ENCODE measurements around the gene LSAMP.

The LSAMP gene

DNA sequence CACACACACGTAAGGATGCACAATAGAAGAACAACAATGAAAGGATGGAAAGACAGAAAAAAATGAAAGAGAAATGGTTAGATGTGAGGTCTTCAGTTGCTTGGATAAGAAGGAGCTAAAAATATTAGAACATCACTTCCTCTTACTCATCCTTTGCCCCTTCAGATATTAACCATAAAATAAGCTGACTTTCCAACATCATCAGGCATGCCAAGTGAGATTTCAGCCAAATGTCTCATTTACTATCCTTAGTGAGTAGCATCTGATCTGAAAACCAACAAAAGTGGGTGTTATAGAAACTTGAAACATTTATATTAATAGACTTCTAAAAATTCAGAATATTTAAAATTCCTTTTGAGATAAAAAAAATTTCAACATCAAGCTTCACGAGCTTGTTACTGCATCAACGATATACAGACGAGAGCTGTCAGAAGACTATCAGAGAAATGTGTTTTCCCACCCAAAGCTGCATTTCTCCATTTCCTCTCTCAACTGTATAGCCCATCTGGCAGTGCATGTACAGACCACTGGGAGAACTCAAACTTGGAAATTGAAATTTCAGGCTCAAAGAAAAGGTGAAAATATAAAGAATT, 25.4 kb upstream of the LSAMP start:
- TF ChIP-seq, protein P1, sequence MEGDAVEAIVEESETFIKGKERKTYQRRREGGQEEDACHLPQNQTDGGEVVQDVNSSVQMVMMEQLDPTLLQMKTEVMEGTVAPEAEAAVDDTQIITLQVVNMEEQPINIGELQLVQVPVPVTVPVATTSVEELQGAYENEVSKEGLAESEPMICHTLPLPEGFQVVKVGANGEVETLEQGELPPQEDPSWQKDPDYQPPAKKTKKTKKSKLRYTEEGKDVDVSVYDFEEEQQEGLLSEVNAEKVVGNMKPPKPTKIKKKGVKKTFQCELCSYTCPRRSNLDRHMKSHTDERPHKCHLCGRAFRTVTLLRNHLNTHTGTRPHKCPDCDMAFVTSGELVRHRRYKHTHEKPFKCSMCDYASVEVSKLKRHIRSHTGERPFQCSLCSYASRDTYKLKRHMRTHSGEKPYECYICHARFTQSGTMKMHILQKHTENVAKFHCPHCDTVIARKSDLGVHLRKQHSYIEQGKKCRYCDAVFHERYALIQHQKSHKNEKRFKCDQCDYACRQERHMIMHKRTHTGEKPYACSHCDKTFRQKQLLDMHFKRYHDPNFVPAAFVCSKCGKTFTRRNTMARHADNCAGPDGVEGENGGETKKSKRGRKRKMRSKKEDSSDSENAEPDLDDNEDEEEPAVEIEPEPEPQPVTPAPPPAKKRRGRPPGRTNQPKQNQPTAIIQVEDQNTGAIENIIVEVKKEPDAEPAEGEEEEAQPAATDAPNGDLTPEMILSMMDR (IDR thresholded peaks at IDR 0.05), result no peak

DNA sequence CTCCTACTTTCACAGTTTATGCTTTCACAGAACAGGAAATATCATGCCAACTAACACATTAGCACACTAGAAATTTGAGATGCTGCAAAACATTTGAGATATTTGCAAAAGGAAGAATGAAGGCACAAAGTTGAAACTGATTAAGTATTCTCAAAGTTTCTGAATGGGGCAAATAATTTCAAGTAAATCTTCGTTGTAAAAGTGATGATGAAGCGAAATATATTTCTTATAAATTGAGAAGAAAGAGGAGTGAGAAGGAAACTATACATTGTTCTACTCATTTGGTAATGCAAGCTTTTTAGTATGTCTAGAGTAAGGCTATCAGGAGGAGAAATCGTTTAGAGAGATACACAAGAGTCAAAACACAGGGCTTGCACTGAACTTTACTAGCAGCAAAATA, 24.3 kb upstream of the LSAMP start:
- TF ChIP-seq, protein P1 (IDR thresholded peaks at IDR 0.05), result no peak

DNA sequence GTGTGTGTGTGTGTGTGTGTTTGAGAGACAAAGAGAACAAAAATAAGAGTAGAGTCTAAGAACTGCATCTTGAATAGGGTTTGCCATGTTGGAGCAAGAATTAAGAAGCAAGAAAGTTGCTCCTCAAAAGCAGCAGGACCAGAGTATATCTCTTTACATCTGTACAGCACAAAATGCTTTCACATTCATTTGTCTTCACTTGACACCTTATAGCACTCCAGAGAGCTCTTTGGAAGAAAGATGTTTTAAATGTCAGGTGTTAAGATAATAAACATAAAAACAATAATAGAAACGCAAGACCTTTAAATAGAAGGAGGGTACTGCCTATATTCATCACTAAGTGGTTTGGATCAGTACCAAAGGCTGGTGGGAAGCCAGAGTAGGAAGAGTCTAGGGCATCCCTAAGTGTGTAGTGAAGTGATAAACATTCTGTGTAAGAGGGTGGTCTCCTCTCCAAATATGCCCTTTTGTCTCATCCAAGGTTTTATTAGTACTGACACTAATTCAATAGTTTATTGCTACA, 19.1 kb upstream of the LSAMP start:
- TF ChIP-seq, protein P1 (IDR thresholded peaks at IDR 0.05), result no peak

DNA sequence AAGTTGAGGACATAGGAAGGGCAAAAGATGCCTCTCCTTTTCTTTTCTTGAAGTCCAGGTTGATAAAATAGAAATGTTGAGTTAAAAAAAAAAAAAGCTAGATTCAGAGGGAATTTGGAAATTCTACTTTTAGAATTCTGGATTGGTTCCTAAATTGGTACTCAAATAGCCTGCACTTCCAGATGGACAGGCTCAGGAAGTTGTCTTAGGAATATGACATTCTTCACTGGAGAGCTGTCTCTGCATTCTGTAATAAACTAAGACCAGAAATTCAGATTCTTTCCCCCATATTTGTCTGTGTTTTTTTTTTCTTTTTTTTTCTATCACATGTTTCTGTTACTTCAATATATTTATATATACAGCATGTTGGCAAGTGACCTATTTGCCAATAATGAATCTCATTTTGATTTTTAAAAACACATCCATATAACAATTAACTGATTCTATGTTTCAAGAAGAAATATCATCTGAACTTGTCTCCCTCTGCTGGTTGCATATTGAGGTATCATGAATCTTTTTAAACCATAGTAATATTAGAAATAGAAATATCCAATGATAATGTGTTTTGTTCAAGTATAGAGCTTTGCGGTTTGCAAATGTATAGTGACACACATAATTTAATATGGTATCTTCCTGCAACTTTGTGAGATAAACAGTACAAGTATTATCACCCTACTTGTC, 8.5 kb upstream of the LSAMP start:
- TF ChIP-seq, protein P1 (IDR thresholded peaks at IDR 0.05), result 0 out of 2 replicates have a peak, but pooled peaks have one; percentile 13

DNA sequence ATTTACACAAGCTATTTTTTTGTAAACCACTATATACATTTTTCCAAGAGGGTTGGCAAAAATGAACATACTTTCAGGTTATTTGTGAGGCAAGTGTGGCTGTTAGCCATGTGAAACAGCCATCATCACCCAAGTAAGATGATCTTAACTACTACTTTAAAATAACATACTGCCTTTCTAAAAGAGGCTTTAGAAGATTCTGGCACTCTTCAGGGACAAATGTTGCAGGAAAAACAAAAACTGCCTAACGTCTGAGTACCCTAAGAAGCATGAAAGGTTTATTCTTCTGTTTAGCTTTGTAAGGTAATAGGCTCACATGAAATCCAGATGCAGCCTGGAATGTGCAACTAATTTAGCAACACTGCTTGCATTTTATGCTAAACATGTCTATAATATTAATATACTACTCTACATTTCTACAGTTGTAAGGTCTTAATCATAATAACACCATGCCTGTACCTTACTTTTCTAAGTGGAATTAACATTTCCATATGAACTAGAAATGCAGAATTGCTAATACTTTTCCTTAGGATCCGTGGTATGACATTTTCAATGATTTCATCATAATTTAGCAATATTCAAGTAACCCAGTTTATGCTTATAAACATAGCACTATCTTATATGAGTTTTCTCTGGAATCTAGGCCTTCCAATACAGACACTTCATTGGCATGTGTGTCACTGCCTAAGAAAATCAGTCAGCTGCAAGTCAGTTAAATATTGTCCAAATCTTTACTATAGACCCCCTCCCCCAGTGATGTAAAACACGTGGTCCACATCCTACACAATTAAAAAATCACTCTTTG, 4.5 kb upstream of the LSAMP start:
- TF ChIP-seq, protein P1 (IDR thresholded peaks at IDR 0.05), result no peak

DNA sequence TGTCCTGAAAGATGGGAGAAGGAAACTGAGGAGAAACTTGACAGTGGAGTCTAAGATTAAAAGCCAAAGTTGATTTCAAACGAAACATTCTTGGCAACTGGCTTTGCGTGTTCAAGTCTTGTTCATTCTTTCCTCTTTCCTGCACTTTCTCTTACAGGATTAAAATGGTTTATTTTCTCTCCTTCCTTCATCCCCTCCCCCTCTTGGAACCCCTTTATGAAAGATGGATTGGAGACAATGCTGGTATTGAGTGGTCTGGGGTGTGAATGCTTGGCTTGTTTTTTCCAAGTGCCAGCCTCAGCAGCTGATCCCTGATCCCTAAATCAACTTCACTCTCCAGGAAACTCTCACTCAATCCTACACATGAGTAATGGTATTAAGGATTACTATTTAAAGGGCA, 703 bp upstream of the LSAMP start:
- TF ChIP-seq, protein P1 (IDR thresholded peaks at IDR 0.05), result no peak

DNA sequence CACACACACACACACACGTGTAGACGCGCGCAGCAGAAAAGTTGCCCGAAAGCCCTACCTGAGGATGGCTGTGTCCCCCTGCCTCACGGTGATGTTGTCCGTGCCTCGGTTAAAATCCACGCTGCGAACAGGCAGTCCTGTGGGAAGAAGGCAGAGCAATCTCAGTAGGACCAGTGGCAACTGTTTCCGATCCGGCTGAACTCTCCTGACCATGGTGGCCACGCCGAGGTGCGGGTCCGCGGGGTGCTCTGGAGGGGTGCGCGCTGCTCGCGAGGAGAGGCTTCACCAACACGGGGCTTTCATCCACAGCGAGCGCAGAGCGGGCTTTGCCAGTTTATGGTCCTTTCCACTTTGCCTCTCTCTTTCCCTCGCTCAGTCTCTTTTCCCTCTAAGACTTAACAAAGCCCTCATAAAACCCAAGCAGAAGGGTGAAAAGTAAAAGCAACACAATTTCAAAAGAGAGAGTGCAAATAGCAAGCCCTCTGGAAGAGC, 422 bp downstream of the LSAMP start:
- TF ChIP-seq, protein P1 (IDR thresholded peaks at IDR 0.05), result no peak

Measured in LNCAP (cell line).